SK-N-SH (cell line): ENCODE results near the gene AGBL3. TPM values are rescaled to one million over a fixed set of nuclear protein-coding genes. Genes with fewer than 3 reads are reported as not detected.
A peak's percentile ranks its signal among the peaks of the same experiment; 100 is the strongest.

Experiments used
- CTCF ChIA-PET: fragments of 300-600, 350-600 bp; formaldehyde crosslinking; extraction: SDS; loops from one replicate; lab custom pipeline; 2021; lab: Yijun Ruan, JAX
- POLR2A ChIA-PET: fragments of 350-600 bp; sonication (Branson Sonifier 250); formaldehyde crosslinking; extraction: SDS; loops from one replicate; lab custom pipeline; 2020; ENCODE audit warnings: antibody characterized with exemption, inconsistent platforms; lab: Yijun Ruan, JAX
- DNase-seq: peaks from one replicate; pipeline ENCODE4 v3.0.0; 2012
- H2AFZ ChIP-seq: fragments of 200-600 bp; sonication (generic); 2 replicates; pipeline ENCODE4 v1.8.1; 2016; ENCODE audit warnings: antibody characterized with exemption, mild to moderate bottlenecking, low read depth
- H3F3A ChIP-seq: fragments of 200-600 bp; sonication (generic); replicated peaks from 2 replicates; pipeline ENCODE3; 2016; ENCODE audit warnings: antibody characterized with exemption, mild to moderate bottlenecking; ENCODE audit not compliant: insufficient read depth
- H3K27ac ChIP-seq, 2 experiments: fragments of 200-500 bp in 1 of 2; fragments of 200-600 bp in 1 of 2; sonication (Bioruptor generic) in 1 of 2; sonication (generic), shearing (Covaris generic) in 1 of 2; 2 replicates each; pipeline versions ENCODE4 v1.5.1 to v1.6.1; 2014 to 2016; ENCODE audit warnings: low read depth in 2 of 2, inconsistent platforms in 1 of 2, low read length in 1 of 2, mild to moderate bottlenecking in 1 of 2, mixed read lengths in 1 of 2
- H3K27me3 ChIP-seq: fragments of 200-600 bp; sonication (generic), shearing (Covaris generic); 2 replicates; pipeline ENCODE4 v1.6.1; 2016; ENCODE audit warnings: mixed run types; ENCODE audit not compliant: insufficient read depth
- H3K36me3 ChIP-seq, 2 experiments: fragments of 200-500 bp in 1 of 2; fragments of 200-600 bp in 1 of 2; sonication (Bioruptor generic) in 1 of 2; sonication (generic) in 1 of 2; replicated peaks in 1 of 2; 2 replicates each; pipeline versions ENCODE3 to v1.5.1; 2014 to 2016; ENCODE audit warnings: low read length in 1 of 2, mild to moderate bottlenecking in 1 of 2; ENCODE audit not compliant: insufficient read depth in 2 of 2, control insufficient read depth in 1 of 2
- H3K4me1 ChIP-seq, 2 experiments: fragments of 200-500 bp in 1 of 2; fragments of 200-600 bp in 1 of 2; sonication (Bioruptor generic) in 1 of 2; sonication (generic), shearing (Covaris generic) in 1 of 2; 2 replicates each; pipeline versions ENCODE4 v1.5.1 to v1.6.1; 2014 to 2016; ENCODE audit warnings: low read depth in 1 of 2, low read length in 1 of 2, mixed run types in 1 of 2; ENCODE audit not compliant: insufficient read depth in 2 of 2, control insufficient read depth in 1 of 2
- H3K4me2 ChIP-seq: fragments of 200-600 bp; sonication (generic), shearing (Covaris generic); 2 replicates; pipeline ENCODE4 v1.6.1; 2017; ENCODE audit warnings: mixed run types
- H3K4me3 ChIP-seq, 2 experiments: fragments of 200-500 bp in 1 of 2; fragments of 200-600 bp in 1 of 2; sonication (Bioruptor generic) in 1 of 2; sonication (generic), shearing (Covaris generic) in 1 of 2; 2 replicates each; pipeline versions ENCODE4 v1.5.1 to v1.8.1; 2014 to 2016; ENCODE audit warnings: low read depth in 2 of 2, inconsistent platforms in 1 of 2, low read length in 1 of 2, mild to moderate bottlenecking in 1 of 2, mixed read lengths in 1 of 2, moderate library complexity in 1 of 2
- H3K79me2 ChIP-seq: fragments of 200-600 bp; sonication (generic); 2 replicates; pipeline ENCODE4 v1.8.1; 2017; ENCODE audit warnings: mild to moderate bottlenecking; ENCODE audit not compliant: insufficient read depth
- H3K9ac ChIP-seq: fragments of 200-600 bp; sonication (generic); 2 replicates; pipeline ENCODE4 v1.6.1; 2017; ENCODE audit warnings: mixed run types
- H3K9me2 ChIP-seq: fragments of 200-600 bp; sonication (generic); 2 replicates; pipeline ENCODE4 v1.6.1; 2017; ENCODE audit warnings: mixed run types
- H3K9me3 ChIP-seq: fragments of 200-600 bp; sonication (generic); 2 replicates; pipeline ENCODE4 v1.6.1; 2017; ENCODE audit warnings: mixed run types, mild to moderate bottlenecking, moderate library complexity
- H4K20me1 ChIP-seq: fragments of 200-600 bp; sonication (generic); 2 replicates; pipeline ENCODE4 v1.6.1; 2017; ENCODE audit warnings: mild to moderate bottlenecking, mixed run types; ENCODE audit not compliant: insufficient read depth
- CHD2 ChIP-seq: fragments of 150-350 bp; IDR thresholded peaks from 2 replicates; pipeline ENCODE4 v1.6.1; 2018; ENCODE audit warnings: low read length; ENCODE audit not compliant: partially characterized antibody
- CTCF ChIP-seq: fragments of 200-600 bp; sonication (generic); IDR thresholded peaks from 2 replicates; pipeline ENCODE4 v1.6.1; 2017; ENCODE audit warnings: antibody characterized with exemption, mild to moderate bottlenecking, moderate library complexity
- EP300 ChIP-seq, 2 experiments: IDR thresholded peaks; 2 replicates each; pipeline versions ENCODE4 v1.4.0 to v1.6.1; 2012; ENCODE audit warnings: borderline replicate concordance in 1 of 2, low read depth in 1 of 2, low read length in 1 of 2
- EZH2phosphoT487 ChIP-seq: fragments of 200-600 bp; sonication (generic); IDR thresholded peaks from 2 replicates; pipeline ENCODE4 v1.6.1; 2017; ENCODE audit warnings: low read depth, mixed run types, mild to moderate bottlenecking, antibody characterized with exemption, moderate library complexity, borderline replicate concordance
- GABPA ChIP-seq: IDR thresholded peaks from 2 replicates; pipeline ENCODE4 v1.4.0; 2012; ENCODE audit warnings: low read depth, mild to moderate bottlenecking
- IRF3 ChIP-seq: fragments of 150-350 bp; IDR thresholded peaks from 2 replicates; pipeline ENCODE4 v1.6.1; 2016; ENCODE audit warnings: mild to moderate bottlenecking, low read depth, low read length
- MEF2A ChIP-seq: IDR thresholded peaks from 2 replicates; pipeline ENCODE4 v1.4.0; 2012; ENCODE audit warnings: low read depth, borderline replicate concordance
- MXI1 ChIP-seq: IDR thresholded peaks from 2 replicates; pipeline ENCODE4 v1.6.1; 2012; ENCODE audit warnings: mild to moderate bottlenecking, low read depth, low read length, improper control_type of control experiment
- NFIC ChIP-seq: IDR thresholded peaks from 2 replicates; pipeline ENCODE4 v1.4.0; 2012; ENCODE audit warnings: borderline replicate concordance
- NRF1 ChIP-seq: IDR thresholded peaks from 2 replicates; pipeline ENCODE4 v1.6.1; 2012; ENCODE audit warnings: low read depth, mild to moderate bottlenecking, low read length
- PBX3 ChIP-seq: IDR thresholded peaks from 2 replicates; pipeline ENCODE4; 2012
- POLR2AphosphoS5 ChIP-seq: IDR thresholded peaks from 2 replicates; pipeline ENCODE4 v1.6.1; 2012; ENCODE audit warnings: low read depth, low read length
- RAD21 ChIP-seq: IDR thresholded peaks from 2 replicates; pipeline ENCODE4 v1.6.1; 2012; ENCODE audit warnings: mild to moderate bottlenecking, low read length
- RCOR1 ChIP-seq: fragments of 150-350 bp; IDR thresholded peaks from 2 replicates; pipeline ENCODE4 v1.6.1; 2017; ENCODE audit warnings: antibody characterized with exemption, low read length
- RFX5 ChIP-seq: IDR thresholded peaks from 2 replicates; pipeline ENCODE4 v1.6.1; 2012; ENCODE audit warnings: mild to moderate bottlenecking, improper control_type of control experiment, low read length
- RXRA ChIP-seq: IDR thresholded peaks from 2 replicates; pipeline ENCODE4 v1.4.0; 2012; ENCODE audit warnings: low read depth, mild to moderate bottlenecking, borderline replicate concordance
- SIN3A ChIP-seq: IDR thresholded peaks from 2 replicates; pipeline ENCODE4 v1.6.1; 2012; ENCODE audit warnings: low read depth, mild to moderate bottlenecking, low read length, moderate library complexity, borderline replicate concordance
- SMC3 ChIP-seq: IDR thresholded peaks from 2 replicates; pipeline ENCODE4 v1.6.1; 2012; ENCODE audit warnings: low read depth, low read length, improper control_type of control experiment
- TEAD4 ChIP-seq: IDR thresholded peaks from 2 replicates; pipeline ENCODE4 v1.4.0; 2012; ENCODE audit warnings: mild to moderate bottlenecking, borderline replicate concordance; ENCODE audit not compliant: insufficient read depth
- YY1 ChIP-seq: IDR thresholded peaks from 2 replicates; pipeline ENCODE4 v1.4.0; 2012; ENCODE audit warnings: low read depth, mild to moderate bottlenecking
- WGBS: methylation state at CpG from one replicate; pipeline ENCODE4 v1.1.6; 2017; ENCODE audit warnings: low lambda C conversion rate; 5-methylcytosine and 5-hydroxymethylcytosine counted together
- polyA plus RNA-seq, 3 experiments: library from polyadenylated mRNA; depleted of rRNA; stranded (reverse); fragments of >200 nt; gene quantifications; 2 replicates each; pipeline ENCODE4 v1.2.3, GENCODE V29; 2012

Gene AGBL3
- polyA plus RNA-seq, 1 of the 3 experiments (the other 2 are of a cell fraction), result 0.35 TPM

GRCh38 chr7:134949171-134949570, 37.1 kb upstream of the AGBL3 start:
- H3K79me2 ChIP-seq, result peaks cover 12% of the 10 kb centered on the region; the same call in 1 of the 2 replicates
- 93% methylated on average over 3 of the region's 3 CpGs for WGBS
- no peaks in the 10 kb centered on the region for H3K9me3 ChIP-seq
- no peak overlapping the region for H3K4me2 ChIP-seq
- H3K36me3 ChIP-seq, result peaks cover 85 to 100% of the 10 kb centered on the region in 2 experiments
- H3K9me2 ChIP-seq, result no peaks in the 10 kb centered on the region
- no peak overlapping the region for H2AFZ ChIP-seq
- no peaks in the 10 kb centered on the region for H4K20me1 ChIP-seq
- no peak overlapping the region for H3K9ac ChIP-seq
- H3K27ac ChIP-seq, result no peak overlapping the region
- ChIA-PET POLR2A (no interaction called here), CTCF (interaction anchor here (1.0 kb wide), 2 partner anchors 37 to 259 kb away, joined by 3 to 4 read pairs; partner anchors contain the start of gene AGBL3)
- H3F3A ChIP-seq, result peaks cover 53% of the 10 kb centered on the region
- TF ChIP-seq RFX5 (no peak), YY1 (no peak), GABPA (no peak), EZH2phosphoT487 (no peak)
- no peaks in the 10 kb centered on the region for H3K27me3 ChIP-seq
- H3K4me1 ChIP-seq, result peaks cover 0 to 4% of the 10 kb centered on the region in 2 experiments; a peak in 1 of 4 replicates
- no peak for DNase-seq
- H3K4me3 ChIP-seq, result no peak overlapping the region

GRCh38 chr7:134954197-134955082, 31.9 kb upstream of the AGBL3 start:
- no peak overlapping the region for H3K4me2 ChIP-seq
- H2AFZ ChIP-seq, result no peak overlapping the region
- H4K20me1 ChIP-seq, result no peaks in the 10 kb centered on the region
- H3K9me2 ChIP-seq, result no peaks in the 10 kb centered on the region
- H3K27me3 ChIP-seq, result no peaks in the 10 kb centered on the region
- ChIA-PET POLR2A (no interaction called here), CTCF (interaction anchor here (0.7 to 3.5 kb wide), 39 partner anchors 9 to 522 kb away, joined by 3 to 42 read pairs (median 4); partner anchors contain the start of gene AGBL3)
- peaks cover 39% of the 10 kb centered on the region for H3F3A ChIP-seq
- WGBS, result 76% methylated on average over 9 of the region's 9 CpGs
- H3K4me1 ChIP-seq, result no peaks in the 10 kb centered on the region
- no peak overlapping the region for H3K4me3 ChIP-seq
- H3K9ac ChIP-seq, result no peak overlapping the region
- H3K9me3 ChIP-seq, result no peaks in the 10 kb centered on the region
- peaks cover 73 to 97% of the 10 kb centered on the region in 2 experiments for H3K36me3 ChIP-seq
- no peak for TF ChIP-seq MEF2A
- no peak for TF ChIP-seq CHD2
- no peak for TF ChIP-seq TEAD4
- no peak for TF ChIP-seq PBX3
- TF ChIP-seq RCOR1, result no peak
- TF ChIP-seq CTCF, result peak; percentile 79
- peak; percentile 86 for TF ChIP-seq RAD21
- no peak for TF ChIP-seq IRF3
- no peak for TF ChIP-seq MXI1
- no peak; the same call in 1 of the 2 replicates for TF ChIP-seq POLR2AphosphoS5
- peak; percentile 66 for TF ChIP-seq SMC3
- TF ChIP-seq EP300 (IDR thresholded peaks at IDR 0.05; ENCODE audit: borderline replicate concordance in 1 of 2, low read depth in 1 of 2, low read length in 1 of 2), result no peak
- TF ChIP-seq RXRA, result no peak
- TF ChIP-seq SIN3A, result no peak
- no peak for TF ChIP-seq EZH2phosphoT487
- TF ChIP-seq NFIC, result no peak
- no peak for TF ChIP-seq NRF1
- H3K27ac ChIP-seq, result no peak overlapping the region
- H3K79me2 ChIP-seq, result peaks cover 10% of the 10 kb centered on the region; the same call in 1 of the 2 replicates
- peak; percentile 44 for DNase-seq
